Activated effector memory CD4-positive, alpha-beta T cell treated with Interleukin-2 at 50 U/mL for 16 hours (primary cell): ENCODE results near the gene STOX1.
A peak's percentile ranks its signal among the peaks of the same experiment; 100 is the strongest.
"Not testable (repeated sequence)": the region's sequence is repeated elsewhere in the genome, so short reads cannot be mapped to it uniquely, and the experiment has no call there.

Experiments used
- DNase-seq: peaks from one replicate; pipeline ENCODE4 v3.0.0-alpha.2; 2020

The STOX1 gene

GRCh38 chr10:68899186-68899745, 71.9 kb downstream of the STOX1 start:
- no peak for DNase-seq

GRCh38 chr10:68900427-68901104, 73.2 kb downstream of the STOX1 start:
- DNase-seq, result no peak

GRCh38 chr10:68901105-68901927, 74.0 kb downstream of the STOX1 start, which contains the start of gene DDX50:
Gene DDX50 (plus strand): TSS chr10:68901315. CDS start chr10:68901385, 70 bp downstream.
- peak; percentile 91 for DNase-seq

- DNase-seq, result no peak
Measured at GRCh38 chr10:68902382-68902781, 75.1 kb downstream of the STOX1 start.

DNA sequence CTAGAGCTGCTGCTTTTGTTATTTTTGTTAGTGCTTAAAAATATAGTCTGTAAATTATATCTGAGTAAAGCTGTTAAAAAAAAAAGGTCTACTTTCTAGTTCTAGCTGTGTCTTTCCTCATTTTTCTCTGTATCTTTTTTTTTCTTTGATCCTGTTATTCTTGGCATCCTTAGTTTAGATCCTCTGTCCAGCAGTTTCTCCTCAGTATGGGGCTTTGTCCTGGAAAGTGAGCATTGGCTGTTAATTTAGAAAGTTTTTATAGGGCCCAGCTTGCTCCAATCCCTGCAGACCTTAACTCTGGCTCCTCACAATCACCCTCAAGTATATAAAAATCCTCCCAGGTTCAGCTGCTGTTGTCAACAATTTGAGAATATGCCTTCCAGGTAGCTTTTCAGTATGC, 97.3 kb downstream of the STOX1 start:
- DNase-seq, result no peak

DNA sequence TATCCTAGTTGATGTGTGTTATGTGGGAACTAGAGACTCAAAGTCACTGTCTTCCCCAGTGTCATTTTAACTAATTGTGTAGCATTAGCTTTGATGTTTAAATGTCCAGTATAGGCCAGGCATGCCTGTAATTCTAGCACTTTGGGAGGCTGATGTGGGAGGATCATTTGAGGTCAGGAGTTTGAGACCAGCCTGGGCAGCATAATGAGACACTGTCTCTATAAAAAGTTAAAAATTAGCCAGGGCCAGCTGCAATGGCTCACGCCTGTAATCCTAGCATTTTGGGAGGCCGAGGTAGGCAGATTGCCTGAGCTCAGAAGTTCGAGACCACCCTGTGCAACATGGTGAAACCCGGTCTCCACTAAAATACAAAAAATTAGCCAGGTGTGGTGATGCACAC, 98.2 kb downstream of the STOX1 start:
- no peak for DNase-seq

- DNase-seq, result not testable (repeated sequence)
Measured at GRCh38 chr10:68929157-68929556, 101.8 kb downstream of the STOX1 start.

- DNase-seq, result not testable (repeated sequence)
Measured at GRCh38 chr10:68929888-68930287, 102.6 kb downstream of the STOX1 start.

GRCh38 chr10:68932860-68933259, 105.5 kb downstream of the STOX1 start:
- DNase-seq, result not testable (repeated sequence)

DNA sequence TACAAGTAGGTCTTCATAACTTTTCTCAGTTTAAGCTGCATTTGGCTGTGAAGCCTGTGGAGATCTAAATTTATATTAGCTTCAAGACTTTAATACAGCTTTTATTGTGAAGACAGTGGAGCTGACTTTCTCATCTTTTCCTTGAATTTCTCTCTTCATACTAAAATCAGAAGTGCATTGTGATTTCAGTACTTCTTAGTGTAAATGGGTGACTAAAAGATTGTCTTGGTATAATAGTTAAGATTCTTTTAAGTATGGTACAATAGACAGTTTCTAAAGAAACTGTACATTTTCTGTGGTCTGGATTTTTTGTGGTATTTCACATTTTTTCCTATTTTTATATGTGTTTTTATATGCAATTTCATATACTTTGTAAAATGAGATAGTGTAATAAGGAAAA, 107.7 kb downstream of the STOX1 start:
- DNase-seq, result no peak

DNA sequence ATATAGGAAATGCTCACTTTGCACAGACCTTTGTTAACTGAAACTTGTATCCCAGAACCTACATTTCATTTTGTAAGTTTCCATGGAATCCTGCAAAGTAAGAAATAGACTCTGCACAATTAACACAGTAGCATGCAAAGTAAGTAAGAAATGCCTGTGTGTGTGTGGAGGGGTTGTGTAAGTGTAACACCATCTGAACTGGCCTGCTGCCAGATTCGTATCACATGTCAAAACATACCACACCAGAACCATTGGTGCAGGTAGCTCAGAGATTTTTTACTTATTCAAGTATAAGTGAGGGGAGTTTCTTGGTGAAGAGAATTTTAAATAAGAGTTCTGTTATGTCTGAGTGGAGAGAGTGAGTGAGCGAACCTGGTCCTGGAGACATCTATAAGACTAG, 110.8 kb downstream of the STOX1 start:
- DNase-seq, result no peak

DNA sequence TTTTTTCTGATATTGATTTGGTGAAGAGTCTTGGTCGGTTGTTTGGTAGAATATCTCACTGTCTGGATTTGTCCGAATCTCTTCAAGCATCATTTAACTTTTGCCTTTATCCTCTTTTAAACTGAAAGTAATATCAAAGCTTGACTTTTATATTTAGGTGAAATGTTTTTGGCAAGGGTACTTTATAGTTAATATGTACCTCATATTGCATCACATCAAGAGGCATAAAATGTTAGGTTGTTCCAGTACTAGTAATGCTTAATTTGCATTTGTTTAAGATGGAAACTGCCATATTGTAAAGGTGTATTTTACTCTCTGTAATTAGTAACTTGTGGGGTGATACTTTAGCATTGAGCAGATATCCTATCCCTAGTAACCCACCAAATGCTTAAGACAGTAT, 111.6 kb downstream of the STOX1 start:
- no peak for DNase-seq

DNA sequence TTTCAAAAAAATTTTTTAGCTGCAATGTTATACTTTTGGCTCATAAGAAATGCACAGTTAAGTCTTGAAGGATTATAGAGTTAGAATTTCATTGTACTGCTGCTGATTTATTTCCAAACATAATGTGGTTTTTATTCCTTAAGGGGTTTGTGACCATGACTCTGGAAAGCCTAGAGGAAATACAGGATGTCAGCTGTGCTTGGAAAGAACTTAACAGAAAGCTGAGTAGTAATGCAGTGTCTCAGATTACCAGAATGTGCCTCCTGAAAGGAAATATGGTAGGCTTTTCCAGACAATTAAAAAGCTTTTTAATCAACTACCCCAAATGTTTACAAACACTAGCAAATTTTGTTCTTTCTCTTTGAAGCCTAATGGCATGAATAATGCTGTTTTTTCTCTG, 113.6 kb downstream of the STOX1 start:
- not testable (repeated sequence) for DNase-seq
